Activated naive CD4-positive, alpha-beta T cell treated with anti-CD3 and anti-CD28 coated beads for 36 hours (primary cell): ENCODE results near the gene SLC2A4. TPM values are rescaled to one million over a fixed set of nuclear protein-coding genes. Genes with fewer than 3 reads are reported as not detected.
A peak's percentile ranks its signal among the peaks of the same experiment; 100 is the strongest.
"Not testable (repeated sequence)": the region's sequence is repeated elsewhere in the genome, so short reads cannot be mapped to it uniquely, and the experiment has no call there.

Experiments used
- CTCF ChIA-PET: fragments of 350-600 bp; sonication (Branson Sonifier 250); formaldehyde crosslinking; loops from one replicate; lab custom pipeline; 2021; ENCODE audit warnings: antibody characterized with exemption; lab: Charles Lee
- DNase-seq: peaks from one replicate; pipeline ENCODE4 v3.0.0-alpha.2; 2020
- H3K27ac Mint-ChIP-seq: one replicate; pipeline ENCODE4 v1.8.0; 2021; ENCODE audit warnings: mild to moderate bottlenecking, mixed read lengths
- H3K27me3 Mint-ChIP-seq: one replicate; pipeline ENCODE4 v1.8.0; 2021; ENCODE audit warnings: low read depth, mixed read lengths
- H3K36me3 Mint-ChIP-seq: one replicate; pipeline ENCODE4 v1.8.0; 2021; ENCODE audit warnings: low read depth, mixed read lengths
- H3K4me1 Mint-ChIP-seq: one replicate; pipeline ENCODE4 v1.8.0; 2021; ENCODE audit warnings: low read depth, mixed read lengths
- H3K4me3 Mint-ChIP-seq: one replicate; pipeline ENCODE4 v1.8.0; 2021; ENCODE audit warnings: mild to moderate bottlenecking, moderate library complexity, mixed read lengths
- H3K9me3 Mint-ChIP-seq: one replicate; pipeline ENCODE4 v1.8.0; 2021; ENCODE audit warnings: mixed read lengths
- intact Hi-C: fragments of 100-400 bp; cut with micrococcal nuclease; formaldehyde crosslinking; loops from one replicate; pipeline ENCODE4 v1.15.1; 2023
- total RNA-seq, 2 experiments: library from RNA; stranded (reverse); gene quantifications; one replicate each; pipeline ENCODE4 v1.2.3, GENCODE V29; 2021

Gene SLC2A4
- total RNA-seq, 2 experiments from 2014 or later, result 0.19 to 0.37 TPM

- H3K27ac Mint-ChIP-seq, result peak within 1 kb of the TSS; percentile 98
- H3K4me1 Mint-ChIP-seq, result peaks cover 64% of the 10 kb centered on the region
- peak; percentile 99 for DNase-seq
- intact Hi-C loops, result loop anchor here (1.0 to 5.0 kb wide), 7 partner anchors 13 to 603 kb away; partner anchors contain the start of genes ACADVL, DLG4, EIF5A and ELP5
- CTCF ChIA-PET, result interaction anchor here (0.6 to 2.5 kb wide), 5 partner anchors 16 to 194 kb away, joined by 3 to 8 read pairs (median 3); partner anchors contain the start of genes ACADVL and DLG4
- peaks cover 35% of the 10 kb centered on the region for H3K36me3 Mint-ChIP-seq
- H3K4me3 Mint-ChIP-seq, result peak within 1 kb of the TSS; percentile 94
- no peaks in the 10 kb centered on the region for H3K9me3 Mint-ChIP-seq
- no peaks in the 10 kb centered on the region for H3K27me3 Mint-ChIP-seq
These were observed 42.2 kb upstream of the SLC2A4 start, which contains the start of gene PHF23 for GRCh38 chr17:7239091-7240027. PHF23 (minus strand) TSS chr17:7239457; CDS start chr17:7239279, 178 bp downstream.

- Mint-ChIP-seq H3K27ac (peak overlapping the region; percentile 98), H3K4me3 (peak overlapping the region; percentile 94), H3K4me1 (peaks cover 55% of the 10 kb centered on the region), H3K27me3 (no peaks in the 10 kb centered on the region), H3K36me3 (peaks cover 29% of the 10 kb centered on the region), H3K9me3 (no peaks in the 10 kb centered on the region)
- CTCF ChIA-PET, result interaction anchor here (0.6 to 1.5 kb wide), 2 partner anchors 56 to 62 kb away, joined by 3 to 4 read pairs; no protein-coding TSS in a partner anchor
- no peak for DNase-seq
- intact Hi-C loops, result no loop called here
These were observed 41.1 kb upstream of the SLC2A4 start for GRCh38 chr17:7240375-7240774.

- CTCF ChIA-PET, result interaction anchor here (0.6 to 2.7 kb wide), 5 partner anchors 21 to 240 kb away, joined by 3 to 16 read pairs (median 3); partner anchors contain the start of genes ACADVL, DLG4 and SLC35G6
- Mint-ChIP-seq H3K9me3 (no peaks in the 10 kb centered on the region), H3K36me3 (peaks cover 29% of the 10 kb centered on the region), H3K4me1 (peaks cover 46% of the 10 kb centered on the region), H3K27me3 (no peaks in the 10 kb centered on the region), H3K27ac (peak overlapping the region; percentile 98), H3K4me3 (peak overlapping the region; percentile 94)
- intact Hi-C loops, result no loop called here
- no peak for DNase-seq
These were observed 40.3 kb upstream of the SLC2A4 start for GRCh38 chr17:7241090-7241733.

GRCh38 chr17:7241783-7242716 lies 39.5 kb upstream of the SLC2A4 start, which contains the start of gene GABARAP:
GABARAP (minus strand) TSS chr17:7242449; CDS start chr17:7242330, 119 bp downstream.
- CTCF ChIA-PET, result interaction anchor here (0.9 to 2.7 kb wide), 4 partner anchors 22 to 239 kb away, joined by 3 to 16 read pairs (median 3); partner anchors contain the start of genes ACADVL, DLG4 and SLC35G6
- Mint-ChIP-seq H3K36me3 (peaks cover 34% of the 10 kb centered on the region), H3K9me3 (no peaks in the 10 kb centered on the region), H3K27me3 (no peaks in the 10 kb centered on the region), H3K4me3 (peak within 1 kb of the TSS; percentile 94), H3K27ac (peak within 1 kb of the TSS; percentile 98), H3K4me1 (peaks cover 39% of the 10 kb centered on the region)
- intact Hi-C loops, result no loop called here
- peak; percentile 93 for DNase-seq

GRCh38 chr17:7242717-7243452 lies 38.6 kb upstream of the SLC2A4 start:
- H3K27me3 Mint-ChIP-seq, result no peaks in the 10 kb centered on the region
- H3K36me3 Mint-ChIP-seq, result peaks cover 35% of the 10 kb centered on the region
- H3K27ac Mint-ChIP-seq, result peak overlapping the region; percentile 98
- DNase-seq, result peak; percentile 94
- CTCF ChIA-PET, result interaction anchor here (2.7 kb wide), 1 partner anchor 23 kb away, joined by 16 read pairs; the partner anchor contains the start of genes ACADVL and DLG4
- intact Hi-C loops, result no loop called here
- H3K4me3 Mint-ChIP-seq, result peak overlapping the region; percentile 94
- H3K4me1 Mint-ChIP-seq, result peaks cover 36% of the 10 kb centered on the region
- H3K9me3 Mint-ChIP-seq, result no peaks in the 10 kb centered on the region

GRCh38 chr17:7243453-7243729 lies 38.1 kb upstream of the SLC2A4 start:
- Mint-ChIP-seq H3K36me3 (peaks cover 35% of the 10 kb centered on the region), H3K9me3 (no peaks in the 10 kb centered on the region), H3K27ac (peak overlapping the region; percentile 78), H3K4me3 (peak overlapping the region; percentile 94), H3K4me1 (peaks cover 37% of the 10 kb centered on the region), H3K27me3 (no peaks in the 10 kb centered on the region)
- DNase-seq, result no peak
- intact Hi-C loops, result no loop called here
- CTCF ChIA-PET, result interaction anchor here (1.8 to 2.7 kb wide), 2 partner anchors 23 to 24 kb away, joined by 5 to 16 read pairs; partner anchors contain the start of genes ACADVL and DLG4

- Mint-ChIP-seq H3K27ac (peak overlapping the region; percentile 50), H3K36me3 (peaks cover 34% of the 10 kb centered on the region)
- not testable (repeated sequence) for H3K4me3 Mint-ChIP-seq
These were observed 37.7 kb upstream of the SLC2A4 start for GRCh38 chr17:7243838-7244237.

GRCh38 chr17:7246779-7247178 lies 34.7 kb upstream of the SLC2A4 start:
- Mint-ChIP-seq H3K36me3 (peaks cover 29% of the 10 kb centered on the region), H3K27ac (peak overlapping the region; percentile 14), H3K9me3 (no peaks in the 10 kb centered on the region), H3K4me1 (peaks cover 35% of the 10 kb centered on the region), H3K27me3 (no peaks in the 10 kb centered on the region), H3K4me3 (no peak overlapping the region)
- intact Hi-C loops, result no loop called here
- CTCF ChIA-PET, result interaction anchor here (1.5 kb wide), 1 partner anchor 26 kb away, joined by 3 read pairs; no protein-coding TSS in a partner anchor
- no peak for DNase-seq

More at GRCh38 chr17:7243838-7244237, 37.7 kb upstream of the SLC2A4 start:
- H3K9me3 Mint-ChIP-seq, intact Hi-C loops, DNase-seq, H3K27me3 Mint-ChIP-seq: not testable (repeated sequence)
- peaks cover 41% of the 10 kb centered on the region for H3K4me1 Mint-ChIP-seq
- CTCF ChIA-PET, result interaction anchor here (1.8 kb wide), 1 partner anchor 23 kb away, joined by 5 read pairs; the partner anchor contains the start of genes ACADVL and DLG4

- H3K27me3 Mint-ChIP-seq, result no peaks in the 10 kb centered on the region
- peaks cover 34% of the 10 kb centered on the region for H3K4me1 Mint-ChIP-seq
- intact Hi-C loops, result no loop called here
- peak overlapping the region; percentile 31 for H3K27ac Mint-ChIP-seq
- no peak for DNase-seq
- H3K36me3 Mint-ChIP-seq, result peaks cover 19% of the 10 kb centered on the region
- H3K4me3 Mint-ChIP-seq, result peak overlapping the region; percentile 36
- H3K9me3 Mint-ChIP-seq, result no peaks in the 10 kb centered on the region
- CTCF ChIA-PET, result interaction anchor here (1.7 kb wide), 1 partner anchor 28 kb away, joined by 5 read pairs; no protein-coding TSS in a partner anchor
These were observed 32.7 kb upstream of the SLC2A4 start for GRCh38 chr17:7248796-7249195.

- peaks cover 22% of the 10 kb centered on the region for H3K36me3 Mint-ChIP-seq
- H3K27me3 Mint-ChIP-seq, result no peaks in the 10 kb centered on the region
- CTCF ChIA-PET, result interaction anchor here (0.6 to 1.7 kb wide), 3 partner anchors 29 to 114 kb away, joined by 4 to 5 read pairs (median 4); no protein-coding TSS in a partner anchor
- intact Hi-C loops, result no loop called here
- H3K4me3 Mint-ChIP-seq, result peak overlapping the region; percentile 36
- no peaks in the 10 kb centered on the region for H3K9me3 Mint-ChIP-seq
- no peak for DNase-seq
- H3K4me1 Mint-ChIP-seq, result peaks cover 37% of the 10 kb centered on the region
- no peak overlapping the region for H3K27ac Mint-ChIP-seq
These were observed 32.3 kb upstream of the SLC2A4 start for GRCh38 chr17:7249214-7249613.
